GM21515 (cell line): ENCODE data around the gene AGXT.

Experiments used
- ATAC-seq: cut with Tn5 transposase; IDR thresholded peaks from one replicate; pipeline ENCODE4 v1.9.1; 2021; ENCODE audit not compliant: unreplicated experiment

The AGXT gene

DNA sequence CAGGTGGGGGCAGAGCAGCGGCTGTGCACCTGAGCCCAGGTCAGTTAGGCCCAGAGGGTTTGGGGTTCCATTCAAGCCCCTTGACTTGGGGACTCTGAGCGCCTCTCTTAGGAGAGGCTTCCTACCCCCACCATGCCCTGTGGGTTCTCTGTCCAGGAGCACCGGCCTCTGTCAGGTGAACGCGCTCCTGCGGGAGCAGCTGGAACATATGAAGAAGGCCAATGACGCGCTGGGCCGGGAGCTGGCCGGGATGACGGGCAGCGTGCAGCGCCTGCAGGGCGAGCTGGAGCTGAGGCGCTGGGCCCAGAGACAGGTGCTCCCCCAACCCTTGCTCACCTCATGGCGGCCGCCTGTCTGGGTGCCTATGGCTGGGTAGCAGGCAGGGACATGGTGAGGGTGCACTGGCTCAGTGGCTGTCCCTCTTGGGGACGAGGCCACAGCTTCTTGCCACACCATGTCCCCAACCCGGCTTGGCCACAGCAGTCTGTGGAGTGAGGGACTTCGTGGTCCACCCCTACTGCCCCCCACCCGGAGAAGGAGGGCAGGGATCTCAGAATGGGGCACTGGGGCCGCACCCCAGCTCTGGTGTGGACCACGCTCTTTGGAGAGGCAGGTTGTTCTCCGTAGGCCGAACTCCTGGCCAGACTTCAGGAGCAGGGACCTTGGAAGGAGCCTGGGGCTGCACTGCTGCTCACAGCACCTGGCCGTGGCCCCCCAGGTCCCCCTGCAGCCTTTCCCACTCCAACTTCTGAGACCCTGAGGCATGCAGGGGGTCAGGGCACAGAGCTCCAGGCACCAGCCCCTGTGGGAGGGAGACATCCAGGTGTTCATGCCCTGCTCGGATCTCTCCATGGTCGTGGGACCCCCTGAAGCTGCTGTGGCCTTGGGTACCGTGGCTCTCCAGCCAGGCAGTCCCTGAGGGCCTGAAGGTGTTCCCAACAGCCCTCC lies 57.2 kb downstream of the AGXT start:
- no peak for ATAC-seq

DNA sequence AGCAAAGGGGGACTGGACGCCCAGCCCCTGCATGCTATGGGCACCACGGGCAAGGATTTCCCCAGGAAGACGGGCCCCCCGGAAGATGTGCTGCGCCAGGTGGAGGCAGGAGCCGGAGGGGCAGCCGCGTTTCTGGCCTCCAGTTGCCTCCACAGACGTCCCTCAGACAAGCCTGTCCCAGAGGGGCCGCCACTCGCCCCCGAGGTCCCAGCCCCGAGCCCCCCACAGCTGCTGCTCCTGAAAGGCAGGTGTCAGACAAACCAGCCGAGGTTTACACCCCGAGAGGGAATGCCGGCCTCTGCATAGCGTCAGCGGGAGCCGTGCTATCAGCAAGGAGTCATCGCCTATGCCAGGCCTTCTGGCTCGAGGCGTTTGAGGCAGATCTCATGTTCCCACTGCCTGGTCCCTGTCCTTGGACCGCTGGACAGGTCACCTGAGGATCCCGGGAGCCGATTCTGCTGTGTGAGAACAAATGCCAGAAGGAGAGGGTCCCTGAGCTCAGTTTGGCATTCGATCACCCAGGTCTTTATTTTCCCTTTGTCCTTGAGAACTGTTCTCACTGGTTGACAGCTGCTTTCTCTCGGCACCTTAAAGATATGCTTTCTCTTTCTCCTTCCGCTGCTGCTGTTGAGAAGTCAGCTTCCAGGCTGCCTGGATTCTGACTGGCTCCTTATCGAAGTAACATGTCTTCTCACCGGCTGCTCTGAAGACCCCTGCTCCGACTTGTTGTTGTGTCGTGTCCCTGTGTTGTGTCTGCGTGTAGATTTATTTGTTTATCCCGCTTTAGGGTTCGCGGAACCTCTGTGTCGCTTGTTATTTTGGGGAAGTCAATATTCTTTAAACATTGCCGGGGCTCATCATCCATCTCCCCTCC lies 58.1 kb downstream of the AGXT start:
- no peak for ATAC-seq

DNA sequence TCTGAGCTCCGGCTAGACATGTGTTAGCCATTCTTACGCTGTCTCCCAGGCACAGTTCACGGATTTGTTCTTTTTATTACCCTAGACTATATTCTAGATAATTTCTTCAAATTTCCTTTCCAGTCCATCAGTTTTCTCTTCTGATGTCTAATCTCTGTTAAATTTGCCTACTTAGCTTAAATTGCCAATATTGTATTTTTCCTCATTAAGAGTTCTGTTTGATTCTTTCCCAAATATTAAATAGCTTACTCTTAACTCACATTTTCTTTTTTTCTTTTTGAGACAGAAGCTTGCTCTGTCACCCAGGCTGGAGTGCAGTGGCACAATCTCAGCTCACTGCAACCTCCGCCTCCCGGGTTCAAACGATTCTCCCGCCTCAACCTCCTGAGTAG lies 58.8 kb downstream of the AGXT start:
- no peak for ATAC-seq

DNA sequence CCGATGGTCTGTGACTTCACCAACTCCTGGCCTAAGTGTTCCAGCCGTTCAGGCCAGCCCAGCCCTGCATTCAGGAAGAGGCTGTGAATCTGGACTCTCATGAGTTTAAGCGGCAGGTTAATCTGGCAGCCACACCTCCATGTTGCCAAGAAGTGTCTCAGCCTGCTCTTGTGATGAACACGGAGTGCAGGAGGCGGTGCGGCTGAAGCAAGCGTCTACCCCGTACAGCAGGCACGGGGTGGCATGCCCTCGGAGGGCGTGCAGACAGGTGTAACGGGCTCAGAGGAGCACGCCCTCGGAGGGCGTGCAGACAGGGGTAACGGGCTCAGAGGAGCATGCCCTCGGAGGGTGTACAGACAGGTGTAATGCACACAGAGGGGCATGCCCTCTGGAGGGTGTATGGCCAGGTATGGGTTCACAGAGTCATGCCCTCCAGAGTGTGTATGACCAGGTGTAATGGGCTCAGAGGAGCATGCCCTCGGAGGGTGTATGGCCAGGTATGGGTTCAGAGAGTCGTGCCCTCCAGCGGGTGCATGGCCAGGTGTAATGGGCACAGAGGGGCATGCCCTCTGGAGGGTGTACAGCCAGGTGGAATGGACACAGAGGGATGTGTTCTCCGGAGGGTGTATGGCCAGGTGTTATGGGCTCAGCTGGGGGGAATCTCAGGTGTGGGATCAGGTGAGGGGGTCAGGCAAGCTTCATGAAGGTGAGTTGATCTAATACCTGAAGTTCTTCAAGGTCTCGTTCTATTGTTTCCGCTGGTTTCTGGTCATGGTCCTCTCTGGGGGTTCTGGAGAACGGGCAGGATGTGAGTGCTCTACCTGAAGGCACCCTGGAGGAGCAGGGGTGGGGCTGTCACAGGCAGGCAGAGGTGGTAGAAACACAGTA lies 60.1 kb downstream of the AGXT start:
- ATAC-seq: no peak

DNA sequence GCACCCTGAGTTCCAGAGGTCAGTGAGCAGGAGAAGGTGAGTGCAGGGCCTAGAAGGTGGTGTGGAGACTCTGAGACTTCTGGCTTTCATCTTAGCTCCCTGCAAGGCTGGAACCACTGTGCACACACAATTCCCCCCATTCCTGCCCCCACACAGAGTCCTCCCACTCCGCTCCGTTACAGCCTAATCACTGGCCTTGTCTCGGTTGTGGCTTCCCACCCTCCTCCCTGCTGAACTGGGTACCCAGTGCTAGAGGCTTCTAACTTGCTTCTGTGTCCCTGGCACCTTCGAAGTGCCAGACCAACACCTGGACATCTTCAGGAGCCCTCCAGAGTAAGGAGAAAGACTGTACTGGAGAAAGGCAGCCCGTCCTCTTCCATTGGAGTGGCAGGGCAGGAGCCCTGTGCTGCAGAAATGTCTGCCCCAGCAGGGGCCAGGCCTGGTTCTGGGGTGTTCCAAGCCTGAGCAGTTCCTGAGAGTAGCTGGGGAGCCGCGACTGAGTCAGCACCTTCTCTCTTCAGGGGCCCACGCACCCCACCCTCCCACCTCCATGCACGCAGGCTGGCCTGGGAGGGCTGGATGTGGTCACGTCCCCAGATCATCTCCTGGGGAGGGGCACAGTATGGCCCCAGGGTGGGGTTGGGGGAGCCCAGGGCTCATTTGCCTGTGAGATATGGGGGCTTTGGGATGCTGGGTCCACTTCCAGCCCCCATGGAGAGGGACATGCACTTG lies 60.9 kb downstream of the AGXT start:
- no peak for ATAC-seq
